ENCODE data around the gene HEG1. TPM values are rescaled to one million over a fixed set of nuclear protein-coding genes. Genes with fewer than 3 reads are reported as not detected.
"Not testable (repeated sequence)": the region's sequence is repeated elsewhere in the genome, so short reads cannot be mapped to it uniquely, and the experiment has no call there.

Gene HEG1, protein sequence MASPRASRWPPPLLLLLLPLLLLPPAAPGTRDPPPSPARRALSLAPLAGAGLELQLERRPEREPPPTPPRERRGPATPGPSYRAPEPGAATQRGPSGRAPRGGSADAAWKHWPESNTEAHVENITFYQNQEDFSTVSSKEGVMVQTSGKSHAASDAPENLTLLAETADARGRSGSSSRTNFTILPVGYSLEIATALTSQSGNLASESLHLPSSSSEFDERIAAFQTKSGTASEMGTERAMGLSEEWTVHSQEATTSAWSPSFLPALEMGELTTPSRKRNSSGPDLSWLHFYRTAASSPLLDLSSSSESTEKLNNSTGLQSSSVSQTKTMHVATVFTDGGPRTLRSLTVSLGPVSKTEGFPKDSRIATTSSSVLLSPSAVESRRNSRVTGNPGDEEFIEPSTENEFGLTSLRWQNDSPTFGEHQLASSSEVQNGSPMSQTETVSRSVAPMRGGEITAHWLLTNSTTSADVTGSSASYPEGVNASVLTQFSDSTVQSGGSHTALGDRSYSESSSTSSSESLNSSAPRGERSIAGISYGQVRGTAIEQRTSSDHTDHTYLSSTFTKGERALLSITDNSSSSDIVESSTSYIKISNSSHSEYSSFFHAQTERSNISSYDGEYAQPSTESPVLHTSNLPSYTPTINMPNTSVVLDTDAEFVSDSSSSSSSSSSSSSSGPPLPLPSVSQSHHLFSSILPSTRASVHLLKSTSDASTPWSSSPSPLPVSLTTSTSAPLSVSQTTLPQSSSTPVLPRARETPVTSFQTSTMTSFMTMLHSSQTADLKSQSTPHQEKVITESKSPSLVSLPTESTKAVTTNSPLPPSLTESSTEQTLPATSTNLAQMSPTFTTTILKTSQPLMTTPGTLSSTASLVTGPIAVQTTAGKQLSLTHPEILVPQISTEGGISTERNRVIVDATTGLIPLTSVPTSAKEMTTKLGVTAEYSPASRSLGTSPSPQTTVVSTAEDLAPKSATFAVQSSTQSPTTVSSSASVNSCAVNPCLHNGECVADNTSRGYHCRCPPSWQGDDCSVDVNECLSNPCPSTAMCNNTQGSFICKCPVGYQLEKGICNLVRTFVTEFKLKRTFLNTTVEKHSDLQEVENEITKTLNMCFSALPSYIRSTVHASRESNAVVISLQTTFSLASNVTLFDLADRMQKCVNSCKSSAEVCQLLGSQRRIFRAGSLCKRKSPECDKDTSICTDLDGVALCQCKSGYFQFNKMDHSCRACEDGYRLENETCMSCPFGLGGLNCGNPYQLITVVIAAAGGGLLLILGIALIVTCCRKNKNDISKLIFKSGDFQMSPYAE (N-terminal part only)
- total RNA-seq: 1 to 10 TPM; 6.0 to 7.9 TPM

DNA sequence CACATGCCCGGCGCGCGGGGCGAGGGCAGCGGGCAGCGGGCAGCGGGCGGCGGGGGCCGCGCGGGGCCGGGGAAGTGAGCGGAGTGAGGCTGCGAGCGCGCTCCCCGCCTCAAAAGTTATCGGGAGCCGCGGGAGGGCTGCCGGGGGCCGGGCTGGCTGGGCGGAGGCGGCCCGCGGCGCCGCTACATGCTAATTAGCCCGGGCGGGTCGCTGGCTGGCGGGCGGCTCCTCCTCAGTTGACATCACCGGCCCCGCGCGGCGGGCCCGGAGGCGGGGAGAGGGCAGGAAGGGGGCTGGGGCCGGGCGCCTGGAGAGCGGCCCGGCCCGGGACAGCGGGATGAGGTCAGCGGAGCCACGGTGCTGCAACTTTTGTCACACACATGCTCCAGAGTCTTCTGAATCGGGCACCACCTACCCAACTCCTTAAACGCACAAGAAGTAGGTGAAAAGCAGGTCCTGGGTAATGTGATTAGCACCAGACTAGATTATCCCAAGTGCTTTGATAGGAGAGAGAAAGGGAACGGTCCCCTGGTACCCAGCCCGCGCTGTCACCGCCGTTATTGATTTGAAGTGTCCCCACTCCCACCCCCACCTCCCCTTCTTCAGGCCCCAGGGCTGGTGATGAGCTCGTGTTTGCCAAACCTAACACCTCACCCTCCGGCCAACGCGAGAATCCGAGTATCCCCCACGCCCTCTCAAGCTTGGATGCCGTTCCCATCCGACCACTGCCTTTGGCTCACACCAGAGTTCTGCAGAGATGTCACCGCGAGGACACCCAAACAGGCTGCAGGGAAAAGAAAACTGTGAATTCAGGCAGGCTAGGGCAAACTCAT is at the start of gene HEG1:
TSS of gene HEG1 (minus strand) at position 85 of the 833 bp plus-strand sequence. CDS start 107 bp downstream, outside the sequence.
- Mint-ChIP-seq H3K36me3 (no peaks in the 10 kb centered on the region), H3K9me3 (no peaks in the 10 kb centered on the region), H3K4me3 (peak within 1 kb of the TSS; percentile 88), H3K4me1 (ENCODE audit: low read depth) (peaks cover 40% of the 10 kb centered on the region), H3K27me3 (peaks cover 6% of the 10 kb centered on the region), H3K27ac (peak within 1 kb of the TSS; percentile 60)
- peak; percentile 83 for DNase-seq
- POLR2A ChIA-PET: interaction anchor here (1.2 kb wide), 1 partner anchor 55 kb away, joined by 3 read pairs; no protein-coding TSS in a partner anchor
- intact Hi-C loops (cut with micrococcal nuclease): loop anchor here (10.0 kb wide), 2 partner anchors 149 to 179 kb away; no protein-coding TSS in a partner anchor
- CTCF ChIA-PET: no interaction called here

DNA sequence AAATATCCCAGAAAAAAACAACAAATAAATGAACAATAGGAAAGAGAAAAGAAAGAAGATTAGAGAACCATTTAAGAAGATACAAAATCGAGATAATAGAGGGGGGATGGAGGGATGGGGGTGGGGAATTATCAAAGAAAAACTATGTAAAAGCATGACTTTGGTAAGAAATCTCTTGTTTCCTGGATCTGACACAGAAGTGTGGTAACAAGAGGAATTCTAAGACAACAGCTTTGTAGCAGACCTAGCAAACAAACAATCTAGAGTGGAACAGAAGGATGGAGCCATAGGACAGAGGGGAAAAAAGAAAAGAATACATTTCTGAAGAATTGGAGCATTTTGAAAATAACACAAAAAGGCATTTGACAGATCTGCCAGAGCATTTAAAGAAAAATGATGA is 49.3 kb upstream of the HEG1 start:
- Mint-ChIP-seq H3K36me3 (peaks cover 1% of the 10 kb centered on the region), H3K27ac (no peak overlapping the region), H3K9me3 (peaks cover 3% of the 10 kb centered on the region), H3K4me1 (ENCODE audit: low read depth) (peaks cover 13% of the 10 kb centered on the region), H3K27me3 (peaks cover 23% of the 10 kb centered on the region), H3K4me3 (no peak overlapping the region)
- no peak for DNase-seq
- intact Hi-C loops (cut with micrococcal nuclease): no loop called here
- ChIA-PET POLR2A (no interaction called here), CTCF (no interaction called here)

DNA sequence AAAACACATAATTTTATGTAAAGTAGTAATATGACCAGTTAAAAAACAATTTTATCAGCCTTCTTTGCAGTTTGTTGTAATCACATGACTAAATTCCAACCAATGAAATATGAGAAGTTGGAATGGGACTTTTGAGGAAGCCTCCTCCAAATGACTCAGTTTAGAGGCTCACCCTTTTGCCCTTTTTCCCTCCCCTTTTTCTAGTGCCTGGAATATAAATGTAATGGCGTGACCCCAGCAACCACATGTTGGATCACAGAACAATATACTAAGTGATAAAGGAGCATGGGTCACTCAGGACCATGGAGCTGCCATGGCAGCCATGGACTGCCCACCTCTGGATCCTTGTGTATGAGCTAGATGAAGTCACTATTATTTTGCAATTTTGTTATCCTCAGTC is 48.8 kb upstream of the HEG1 start:
- Mint-ChIP-seq H3K36me3 (peaks cover 4% of the 10 kb centered on the region), H3K27me3 (peaks cover 23% of the 10 kb centered on the region), H3K4me1 (ENCODE audit: low read depth) (peaks cover 13% of the 10 kb centered on the region), H3K9me3 (peaks cover 6% of the 10 kb centered on the region), H3K27ac (no peak overlapping the region), H3K4me3 (no peak overlapping the region)
- ChIA-PET CTCF (no interaction called here), POLR2A (no interaction called here)
- intact Hi-C loops (cut with micrococcal nuclease): no loop called here
- no peak for DNase-seq

DNA sequence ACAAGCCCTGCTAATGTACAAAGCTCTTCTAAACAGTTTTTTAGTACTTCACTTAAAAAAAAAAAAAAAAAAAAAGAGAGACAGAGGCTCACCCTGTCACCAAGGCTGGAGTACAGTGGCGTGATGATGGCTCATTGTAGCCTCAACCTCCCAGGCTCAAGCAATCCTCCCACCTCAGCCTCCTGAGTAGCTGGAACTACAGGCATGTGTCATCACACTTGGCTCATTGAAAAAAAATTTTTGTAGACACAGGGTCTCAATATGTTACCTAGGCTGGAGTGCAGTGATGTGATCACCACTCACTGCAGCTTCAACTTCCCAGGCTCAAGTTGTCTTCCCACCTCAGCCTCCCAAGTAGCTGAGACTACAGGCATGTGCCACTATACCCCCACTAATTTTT is 47.6 kb upstream of the HEG1 start:
- Mint-ChIP-seq H3K27me3 (peaks cover 20% of the 10 kb centered on the region), H3K4me3 (no peak overlapping the region), H3K36me3 (peaks cover 6% of the 10 kb centered on the region), H3K9me3 (peaks cover 10% of the 10 kb centered on the region), H3K27ac (no peak overlapping the region), H3K4me1 (ENCODE audit: low read depth) (peaks cover 7% of the 10 kb centered on the region)
- intact Hi-C loops (cut with micrococcal nuclease): no loop called here
- POLR2A ChIA-PET: no interaction called here
- no peak for DNase-seq
- CTCF ChIA-PET: no interaction called here

- ChIA-PET POLR2A (no interaction called here), CTCF (no interaction called here)
- peaks cover 3% of the 10 kb centered on the region for H3K4me1 Mint-ChIP-seq (ENCODE audit: low read depth)
- no peak overlapping the region for H3K27ac Mint-ChIP-seq
- H3K36me3 Mint-ChIP-seq: peaks cover 6% of the 10 kb centered on the region
- H3K27me3 Mint-ChIP-seq: peaks cover 20% of the 10 kb centered on the region
- H3K4me3 Mint-ChIP-seq: no peak overlapping the region
- no peak for DNase-seq
- intact Hi-C loops (cut with micrococcal nuclease): no loop called here
- H3K9me3 Mint-ChIP-seq: peaks cover 10% of the 10 kb centered on the region
These were observed 46.7 kb upstream of the HEG1 start for GRCh38 chr3:125102470-125102869.

DNA sequence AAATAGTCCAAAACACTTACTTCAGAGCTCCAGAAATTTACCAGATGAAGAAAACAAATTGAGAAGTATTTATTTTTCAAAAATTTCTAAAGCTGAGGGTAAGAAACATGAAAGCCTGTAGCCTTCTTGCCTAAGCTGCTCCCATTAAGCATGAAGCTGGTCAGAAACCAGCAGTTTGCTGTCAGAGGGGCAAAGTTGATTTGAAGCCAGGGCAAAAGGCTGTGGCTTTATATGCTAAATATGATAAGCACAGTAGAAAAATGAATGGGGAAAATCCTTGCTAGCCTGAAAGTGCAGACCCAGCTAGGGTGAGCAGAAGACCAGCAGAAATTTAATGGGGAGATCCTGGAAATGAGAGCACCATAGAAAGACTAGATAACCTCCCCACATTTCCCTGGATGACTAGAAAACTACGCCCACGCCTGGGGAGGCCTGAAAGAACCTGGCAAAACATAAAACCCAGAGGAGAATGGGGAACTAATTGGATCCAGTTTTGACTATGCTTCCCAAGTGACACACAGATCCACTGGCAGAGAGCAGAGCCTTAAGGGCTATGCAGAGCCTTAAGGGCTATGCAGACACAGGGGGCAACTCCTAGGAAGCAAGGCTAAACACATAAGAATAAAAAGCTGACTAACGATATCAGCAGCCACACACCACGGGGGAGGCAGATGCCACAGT is 43.0 kb upstream of the HEG1 start:
- peaks cover 6% of the 10 kb centered on the region for H3K36me3 Mint-ChIP-seq
- H3K27ac Mint-ChIP-seq: no peak overlapping the region
- no peak overlapping the region for H3K4me3 Mint-ChIP-seq
- DNase-seq: no peak
- no peaks in the 10 kb centered on the region for H3K4me1 Mint-ChIP-seq (ENCODE audit: low read depth)
- peaks cover 10% of the 10 kb centered on the region for H3K27me3 Mint-ChIP-seq
- H3K9me3 Mint-ChIP-seq: peaks cover 7% of the 10 kb centered on the region
- ChIA-PET POLR2A (no interaction called here), CTCF (no interaction called here)
- intact Hi-C loops (cut with micrococcal nuclease): no loop called here

GRCh38 chr3:125090649-125091048 is 34.9 kb upstream of the HEG1 start:
- no peak overlapping the region for H3K4me3 Mint-ChIP-seq
- CTCF ChIA-PET: no interaction called here
- intact Hi-C loops (cut with micrococcal nuclease): no loop called here
- H3K27me3 Mint-ChIP-seq: no peaks in the 10 kb centered on the region
- POLR2A ChIA-PET: no interaction called here
- H3K9me3 Mint-ChIP-seq: peaks cover 2% of the 10 kb centered on the region
- H3K4me1 Mint-ChIP-seq (ENCODE audit: low read depth): no peaks in the 10 kb centered on the region
- H3K27ac Mint-ChIP-seq: no peak overlapping the region
- no peak for DNase-seq
- no peaks in the 10 kb centered on the region for H3K36me3 Mint-ChIP-seq

DNA sequence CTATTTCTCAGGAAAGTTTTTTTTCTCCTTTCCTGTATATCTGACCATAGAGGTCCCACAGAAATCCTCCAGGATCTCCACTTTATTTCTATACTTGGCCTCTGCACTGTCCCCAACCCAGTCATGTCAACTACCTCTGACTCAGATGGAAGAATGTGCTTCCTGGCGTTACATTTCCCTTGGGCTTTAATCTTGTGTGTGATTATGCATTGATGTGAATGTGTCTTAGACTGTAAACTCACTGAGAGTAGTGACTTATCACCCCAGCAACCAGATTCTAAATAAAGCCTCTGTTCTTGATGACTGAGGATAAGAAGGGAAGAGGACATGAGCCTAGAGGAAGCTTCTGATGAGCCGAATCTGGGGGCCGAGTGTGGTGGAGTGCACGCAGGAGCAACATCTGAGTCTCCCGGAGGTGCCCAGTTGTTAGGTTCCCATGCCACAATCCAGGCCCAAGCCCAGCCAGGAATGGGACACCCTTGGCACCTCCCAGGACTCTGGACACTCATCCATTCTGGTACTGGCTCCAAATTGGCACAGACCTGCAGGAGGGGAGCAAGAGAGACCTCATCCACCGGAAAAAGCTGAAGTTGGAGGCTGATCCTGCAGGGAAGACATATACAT is 32.1 kb upstream of the HEG1 start:
- intact Hi-C loops (cut with micrococcal nuclease): no loop called here
- Mint-ChIP-seq H3K27ac (no peak overlapping the region), H3K4me3 (no peak overlapping the region), H3K36me3 (no peaks in the 10 kb centered on the region), H3K27me3 (no peaks in the 10 kb centered on the region), H3K4me1 (ENCODE audit: low read depth) (no peaks in the 10 kb centered on the region), H3K9me3 (peaks cover 2% of the 10 kb centered on the region)
- ChIA-PET POLR2A (no interaction called here), CTCF (no interaction called here)
- DNase-seq: no peak

GRCh38 chr3:125085166-125085565 is 29.4 kb upstream of the HEG1 start:
- Mint-ChIP-seq H3K27ac (no peak overlapping the region), H3K27me3 (peaks cover 2% of the 10 kb centered on the region), H3K9me3 (no peaks in the 10 kb centered on the region), H3K4me3 (no peak overlapping the region), H3K4me1 (ENCODE audit: low read depth) (no peaks in the 10 kb centered on the region), H3K36me3 (no peaks in the 10 kb centered on the region)
- DNase-seq: no peak
- ChIA-PET CTCF (interaction anchor here (0.6 kb wide), 1 partner anchor 225 kb away, joined by 3 read pairs; no protein-coding TSS in a partner anchor), POLR2A (no interaction called here)
- intact Hi-C loops (cut with micrococcal nuclease): no loop called here

DNA sequence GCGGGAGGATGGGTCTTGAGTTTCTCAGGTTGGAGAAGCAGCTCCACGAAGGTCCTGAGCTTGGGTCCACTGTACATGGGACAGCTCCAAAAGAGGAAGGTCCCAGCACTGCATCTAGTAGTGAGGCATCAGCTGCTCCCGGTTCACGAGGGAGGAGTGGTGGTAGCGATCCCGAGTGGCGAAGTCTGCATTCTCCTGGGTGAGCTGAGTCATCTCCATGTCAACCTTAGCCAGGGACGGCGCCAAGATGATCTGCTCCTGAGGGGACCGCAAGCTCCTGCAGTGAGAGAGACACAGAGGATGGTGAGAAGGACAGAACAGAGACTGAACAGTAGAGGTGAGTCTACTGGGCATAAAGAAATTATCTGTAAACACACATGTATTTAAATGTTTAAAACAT is 28.0 kb upstream of the HEG1 start:
- Mint-ChIP-seq H3K4me3 (no peak overlapping the region), H3K4me1 (ENCODE audit: low read depth) (no peaks in the 10 kb centered on the region), H3K9me3 (no peaks in the 10 kb centered on the region), H3K36me3 (no peaks in the 10 kb centered on the region), H3K27ac (no peak overlapping the region), H3K27me3 (peaks cover 2% of the 10 kb centered on the region)
- ChIA-PET POLR2A (no interaction called here), CTCF (interaction anchor here (0.7 kb wide), 1 partner anchor 278 kb away, joined by 3 read pairs; no protein-coding TSS in a partner anchor)
- DNase-seq: no peak
- intact Hi-C loops (cut with micrococcal nuclease): no loop called here

- H3K27ac Mint-ChIP-seq; H3K9me3 Mint-ChIP-seq; intact Hi-C loops (cut with micrococcal nuclease); H3K4me3 Mint-ChIP-seq; POLR2A ChIA-PET; H3K4me1 Mint-ChIP-seq (ENCODE audit: low read depth); H3K36me3 Mint-ChIP-seq; H3K27me3 Mint-ChIP-seq; CTCF ChIA-PET; DNase-seq: not testable (repeated sequence)
These were observed 26.5 kb upstream of the HEG1 start for GRCh38 chr3:125082339-125082738.

All from activated CD4-positive, alpha-beta memory T cell treated with anti-CD3 and anti-CD28 coated beads for 36 hours (primary cell).